GM12892 (cell line): ENCODE data around the gene RANBP10.

Experiments
- POLR2A ChIP-seq: IDR thresholded peaks from 2 replicates; pipeline ENCODE4 v1.6.1; 2011; ENCODE audit warnings: low read depth, low read length, control low read depth
- POLR2AphosphoS5 ChIP-seq: IDR thresholded peaks from 2 replicates; pipeline ENCODE4 v1.6.1; 2011; ENCODE audit warnings: low read depth, low read length, control low read depth
- TAF1 ChIP-seq: IDR thresholded peaks from 2 replicates; pipeline ENCODE4 v1.6.1; 2011; ENCODE audit warnings: low read depth, mild to moderate bottlenecking, control low read depth, low read length, borderline replicate concordance

DNA sequence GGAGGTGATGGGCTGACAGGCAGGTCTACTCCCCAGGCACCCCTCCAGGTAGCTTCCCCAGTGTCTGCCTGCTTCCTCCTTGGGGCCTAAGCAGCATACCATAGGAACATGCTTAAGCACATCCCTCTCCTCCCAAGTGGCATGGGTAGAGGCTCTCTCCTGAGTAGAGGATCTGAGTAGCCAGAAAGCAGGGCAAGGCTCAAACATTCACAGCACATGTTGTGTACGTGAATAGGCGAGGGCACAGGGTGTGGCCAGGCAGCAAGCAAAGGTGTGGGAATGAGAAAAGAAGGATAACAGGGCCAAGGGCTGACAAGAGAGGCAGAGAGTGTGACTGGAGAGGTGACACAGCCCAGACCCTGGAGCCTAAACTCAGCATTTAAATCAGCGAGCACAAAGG lies 57.5 kb downstream of the RANBP10 start:
- TF ChIP-seq POLR2A (no peak), POLR2AphosphoS5 (no peak), TAF1 (no peak)
